NCI-H1417 treated with DMSO at 0.1 percent for 48 hours (cell line): Measurements from ENCODE around the gene COX7B.

ENCODE experiments used
- DNase-seq: peaks from one replicate; lab custom pipeline; 2025; lab: John Stamatoyannopoulos, UW

COX7B gene

DNA sequence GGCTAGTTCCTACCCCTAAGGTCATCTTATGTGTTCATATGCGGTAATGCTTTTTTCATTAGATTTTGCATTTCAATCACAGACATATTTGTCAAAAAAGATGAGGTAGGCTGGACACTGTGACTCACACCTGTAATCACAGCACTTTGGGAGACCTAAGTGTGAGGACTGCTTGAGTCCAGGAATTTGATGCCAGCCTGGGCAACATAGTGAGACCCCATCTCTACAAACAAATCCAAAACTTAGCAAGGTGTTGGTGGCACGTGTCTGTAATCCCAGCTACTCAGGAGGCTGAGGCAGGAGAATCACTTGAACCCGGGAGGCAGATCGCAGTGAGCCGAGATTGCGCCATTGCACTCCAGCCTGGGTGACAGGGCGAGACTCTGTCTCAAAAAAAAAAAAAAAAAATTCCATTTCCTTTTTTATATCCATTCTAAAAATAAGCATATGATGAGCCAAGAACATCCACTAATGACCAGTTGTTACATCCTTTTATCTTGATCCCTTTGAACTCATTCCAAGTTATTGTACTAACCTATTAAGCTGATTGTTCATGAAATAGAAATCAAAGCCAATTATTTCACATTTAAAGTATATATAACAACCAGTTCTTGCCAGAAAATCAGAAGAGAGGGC is 46.8 kb downstream of the COX7B start:
- DNase-seq: no peak

DNA sequence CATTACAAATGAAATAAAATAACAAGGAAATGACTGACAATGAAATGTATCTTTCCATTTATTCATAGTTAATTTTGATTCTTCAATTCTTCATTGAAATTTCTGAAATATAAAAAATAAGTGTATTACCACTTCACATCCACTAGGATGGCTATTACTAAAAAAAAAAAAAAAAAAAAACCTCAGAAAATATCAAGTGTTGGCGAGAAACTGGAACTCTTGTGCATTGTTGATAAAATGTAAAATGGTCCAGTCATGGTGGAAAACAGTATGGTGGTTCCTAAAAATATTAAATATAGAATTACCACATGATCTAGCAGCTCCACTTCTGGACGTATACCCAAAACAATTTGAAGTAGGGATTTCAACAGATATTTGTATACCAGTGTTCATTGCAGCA is 47.3 kb downstream of the COX7B start:
- DNase-seq: no peak

DNA sequence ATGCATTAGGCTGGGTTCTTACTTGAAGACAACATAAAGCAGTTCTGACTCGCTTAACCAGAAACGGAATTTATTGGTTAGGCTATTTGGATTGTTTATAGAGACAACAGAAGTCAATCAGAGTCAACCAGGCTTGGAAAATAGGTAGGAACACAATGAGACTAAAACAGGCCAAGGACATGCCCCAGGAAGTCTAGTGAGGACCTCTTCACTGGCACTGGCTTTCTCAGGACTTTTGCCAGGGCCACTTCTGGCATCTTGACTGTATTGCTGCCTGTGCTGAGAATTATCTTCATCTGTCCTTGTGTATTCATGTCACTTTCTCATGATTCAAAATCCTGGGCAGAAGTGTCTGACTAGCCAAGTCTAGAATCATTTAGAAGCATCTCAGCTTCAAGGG is 50.6 kb downstream of the COX7B start:
- DNase-seq: no peak

DNA sequence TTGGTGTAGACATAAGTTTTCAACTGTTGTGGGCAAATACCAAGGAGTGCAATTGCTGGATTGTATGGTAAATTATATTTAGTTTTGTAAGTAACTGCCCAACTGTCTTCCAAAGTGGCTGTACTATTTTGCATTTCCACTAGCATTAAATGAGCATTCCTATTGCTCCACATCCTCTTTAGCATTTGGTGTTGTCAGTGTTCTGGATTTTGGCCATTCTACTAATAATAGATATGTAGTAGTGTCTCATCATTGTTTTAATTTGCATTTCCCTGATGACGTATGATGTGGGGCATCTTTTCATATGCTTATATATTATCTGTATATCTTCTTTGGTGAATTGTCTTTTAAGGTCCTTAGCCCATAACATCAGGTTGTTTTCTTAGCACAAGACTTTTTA is 52.9 kb downstream of the COX7B start:
- no peak for DNase-seq

DNA sequence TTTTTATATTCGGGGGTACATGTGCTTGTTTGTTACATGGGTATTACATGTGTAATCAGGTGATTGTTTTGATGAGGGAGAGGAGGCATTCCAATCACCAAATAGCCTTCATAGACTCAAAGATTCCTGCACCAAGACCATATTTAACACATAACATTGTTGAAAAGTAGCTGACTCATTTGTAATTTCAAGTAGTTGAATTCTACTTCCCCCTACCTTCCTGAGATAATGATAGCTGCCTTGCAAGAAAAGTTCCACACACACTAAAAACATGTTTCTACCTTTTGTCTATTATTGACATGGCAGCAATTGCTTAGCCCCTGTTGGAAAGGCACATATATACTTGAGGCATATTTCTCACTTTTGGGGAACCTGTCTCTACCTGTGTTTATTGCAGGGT is 54.0 kb downstream of the COX7B start:
- DNase-seq: no peak

DNA sequence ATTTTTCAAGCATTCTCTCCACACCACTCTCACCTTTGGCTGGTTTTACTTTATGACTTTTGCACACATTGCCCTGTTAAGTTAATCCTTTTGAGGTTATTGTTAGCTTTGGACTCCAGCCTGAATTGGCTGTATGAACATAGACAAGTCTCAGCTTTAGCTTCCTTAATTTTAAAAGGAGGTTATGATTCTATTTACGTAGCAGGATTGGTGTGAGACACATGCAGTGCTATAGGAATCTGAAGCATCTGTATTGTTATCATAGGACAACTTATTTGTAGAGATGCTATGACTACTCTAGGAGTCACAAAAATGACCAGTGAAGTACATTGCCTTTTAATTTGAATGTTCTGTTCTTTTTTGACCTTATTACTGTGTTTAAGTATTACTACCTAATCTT is 54.4 kb downstream of the COX7B start:
- no peak for DNase-seq
